ENCODE measurements around the gene STAG3.

- TF ChIP-seq FOXA1 (IDR thresholded peaks at IDR 0.05) (no peak), HDGF (IDR thresholded peaks at IDR 0.05; ENCODE audit: borderline replicate concordance) (no peak), FOXK2 (IDR thresholded peaks at IDR 0.05) (no peak), ZNF384 (IDR thresholded peaks at IDR 0.05) (no peak), FOXM1 (IDR thresholded peaks at IDR 0.05; ENCODE audit: borderline replicate concordance) (no peak), ELF4 (IDR thresholded peaks at IDR 0.05) (no peak), SP1 (IDR thresholded peaks at IDR 0.05) (no peak), ARNT (IDR thresholded peaks at IDR 0.05) (no peak), PKNOX1 (IDR thresholded peaks at IDR 0.05) (no peak), TARDBP (IDR thresholded peaks at IDR 0.05) (no peak), LEF1 (IDR thresholded peaks at IDR 0.05; ENCODE audit: borderline replicate concordance) (no peak)
Observed at GRCh38 chr7:100155553-100156317, 22.0 kb upstream of the STAG3 start.
